Epidermal melanocyte (primary cell): ENCODE data around the gene BCDIN3D.

Experiments
- DNase-seq: peaks from one replicate; pipeline ENCODE4 v3.0.0; 2011; ENCODE audit warnings: low spot score; ENCODE audit not compliant: insufficient read length

The BCDIN3D gene

GRCh38 chr12:49798934-49799333 lies 44.0 kb downstream of the BCDIN3D start:
- no peak for DNase-seq

DNA sequence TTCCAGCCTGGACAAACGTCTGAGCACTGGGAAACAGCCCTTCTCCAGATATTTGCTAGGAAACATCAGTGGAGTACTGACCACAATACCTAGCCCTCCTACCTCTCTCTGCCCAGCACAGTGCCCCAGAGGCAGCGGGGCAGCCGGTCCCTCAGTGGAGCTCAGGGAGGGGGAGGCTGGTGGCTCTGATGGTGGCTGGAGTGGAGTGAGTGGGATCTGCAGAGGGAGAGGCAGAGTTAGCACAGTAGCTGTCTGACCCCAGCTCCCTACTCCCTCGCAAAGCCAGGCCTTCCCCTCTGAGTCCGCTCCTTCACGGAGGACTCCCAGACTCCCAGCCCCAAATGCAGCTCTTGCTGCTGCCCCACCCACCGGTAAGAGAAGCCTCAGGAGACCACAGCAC lies 44.7 kb downstream of the BCDIN3D start:
- no peak for DNase-seq

GRCh38 chr12:49797449-49797776 lies 45.5 kb downstream of the BCDIN3D start:
- no peak for DNase-seq

- DNase-seq = no peak
Observed at GRCh38 chr12:49796606-49797448, 46.1 kb downstream of the BCDIN3D start.

DNA sequence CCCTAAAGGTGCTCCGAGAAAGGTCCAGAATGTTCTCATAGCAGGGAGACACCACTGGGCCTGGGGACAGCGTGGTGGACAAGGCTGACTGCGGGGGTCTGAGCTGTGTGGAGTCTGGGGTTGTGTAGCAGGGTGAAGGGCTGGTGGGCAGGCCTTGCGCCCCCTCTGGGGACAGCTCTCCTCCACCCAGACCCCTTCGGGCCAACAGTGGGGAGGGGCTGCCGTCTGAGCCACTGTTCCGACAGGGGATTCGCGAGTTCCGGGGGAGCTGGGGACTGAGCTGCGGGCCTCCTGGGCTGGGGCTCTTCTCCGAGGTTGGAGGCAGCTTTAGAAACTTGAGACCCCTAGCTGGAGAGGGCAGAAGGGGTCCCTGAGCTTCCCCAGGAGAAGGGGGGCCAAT lies 46.8 kb downstream of the BCDIN3D start:
- DNase-seq = no peak

- DNase-seq = no peak
Observed at GRCh38 chr12:49795654-49796105, 47.2 kb downstream of the BCDIN3D start.

- DNase-seq = no peak
Observed at GRCh38 chr12:49794811-49795653, 47.9 kb downstream of the BCDIN3D start.

GRCh38 chr12:49794021-49794420 lies 48.9 kb downstream of the BCDIN3D start:
- no peak for DNase-seq

DNA sequence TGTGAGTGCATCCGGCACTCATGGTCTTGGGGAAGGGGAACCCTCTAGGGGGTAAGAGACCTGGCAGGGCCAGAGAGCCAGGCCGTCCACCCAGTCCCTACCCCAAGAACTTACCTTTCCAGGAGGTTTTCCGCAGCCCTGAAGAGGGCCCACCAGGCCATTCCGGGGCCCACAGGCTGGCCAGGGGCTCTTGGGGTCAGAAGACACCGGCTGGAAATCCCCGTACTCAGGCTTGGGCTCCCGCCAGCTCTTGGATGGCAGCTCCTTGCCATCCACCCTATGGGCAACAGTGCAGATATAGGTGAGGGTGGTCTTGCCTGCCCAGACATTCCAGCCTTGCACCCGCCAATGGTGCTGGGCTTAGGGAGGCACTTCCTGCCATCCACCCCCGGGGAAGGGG lies 49.3 kb downstream of the BCDIN3D start:
- DNase-seq = no peak

DNA sequence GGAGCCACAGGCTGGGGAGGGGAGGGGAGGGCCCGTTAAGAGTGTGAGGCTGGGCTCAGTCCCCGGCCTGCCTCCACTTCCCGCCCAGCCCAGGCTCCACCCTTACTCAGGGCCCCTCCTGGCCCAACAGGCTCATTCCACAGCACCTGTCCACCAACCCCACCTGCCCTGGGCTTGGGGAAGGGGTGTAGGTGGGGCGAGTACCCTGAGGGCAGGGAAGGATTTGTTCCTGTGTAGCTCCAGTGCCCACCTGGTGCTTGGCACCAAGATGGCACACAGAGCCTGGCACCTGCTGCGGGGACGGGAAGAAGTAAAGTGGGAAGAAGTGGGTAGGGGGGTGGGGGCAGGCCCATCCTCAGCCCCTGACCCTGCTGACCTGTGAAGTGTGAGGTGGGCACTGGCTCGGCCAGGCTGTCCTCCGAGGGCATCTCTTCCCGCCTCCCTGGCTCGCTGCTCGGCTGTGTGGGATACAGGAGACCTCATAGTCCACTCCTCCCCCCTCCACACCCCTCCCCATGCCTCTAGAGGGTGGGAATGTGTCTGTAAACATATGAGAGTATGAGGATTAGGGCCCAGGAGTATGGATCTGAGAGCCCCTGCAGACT lies 49.8 kb downstream of the BCDIN3D start:
- DNase-seq = no peak

GRCh38 chr12:49792181-49792970 lies 50.5 kb downstream of the BCDIN3D start:
- DNase-seq = no peak

- DNase-seq = no peak
Observed at GRCh38 chr12:49791700-49792099, 51.2 kb downstream of the BCDIN3D start.

- no peak for DNase-seq
Observed at GRCh38 chr12:49790741-49791555, 52.0 kb downstream of the BCDIN3D start.

- no peak for DNase-seq
Observed at GRCh38 chr12:49789992-49790391, 52.9 kb downstream of the BCDIN3D start.

GRCh38 chr12:49787672-49788071 lies 55.2 kb downstream of the BCDIN3D start:
- no peak for DNase-seq
